ENCODE data around the gene ZC3H15.
"Not testable (repeated sequence)": the region's sequence is repeated elsewhere in the genome, so short reads cannot be mapped to it uniquely, and the experiment has no call there.

Gene ZC3H15

DNA sequence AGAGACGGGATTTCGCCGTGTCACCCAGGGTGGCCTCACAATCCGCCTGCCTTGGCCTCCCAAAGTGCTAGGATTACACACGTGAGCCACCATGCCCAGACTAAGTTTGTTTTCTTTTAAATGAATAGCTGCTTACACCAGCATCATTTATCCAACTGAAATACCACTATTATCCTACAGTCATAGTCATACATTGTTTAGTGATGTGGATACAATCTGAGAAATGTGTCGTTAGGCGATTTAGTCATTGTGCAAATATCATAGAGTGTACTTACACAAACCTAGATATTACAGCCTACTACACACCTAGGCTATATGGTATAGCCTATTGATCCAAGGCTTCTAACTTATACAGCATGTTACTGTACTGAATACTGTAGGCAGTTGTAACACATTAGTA, 10.3 kb downstream of the ZC3H15 start:
- DNase-seq: no peak

DNA sequence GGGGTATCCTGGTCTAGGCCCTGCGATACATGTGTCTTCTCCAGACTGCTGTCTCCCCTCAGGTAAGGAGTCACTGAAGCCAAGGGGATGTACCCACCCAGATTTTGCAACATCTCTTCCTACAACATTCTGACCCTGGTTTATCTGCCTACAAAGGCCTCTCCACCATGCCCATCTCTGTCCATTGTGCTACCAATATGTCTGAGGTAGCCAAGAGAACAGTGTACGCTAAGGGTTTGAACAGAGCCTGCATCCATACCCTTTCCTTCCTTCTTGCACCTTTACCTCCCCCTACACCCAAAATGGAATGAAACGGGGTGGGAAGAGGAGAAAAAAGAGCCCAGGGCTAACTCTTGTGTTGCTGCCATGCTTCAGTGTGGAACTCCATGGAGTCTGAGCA, 11.9 kb downstream of the ZC3H15 start:
- DNase-seq: no peak

DNA sequence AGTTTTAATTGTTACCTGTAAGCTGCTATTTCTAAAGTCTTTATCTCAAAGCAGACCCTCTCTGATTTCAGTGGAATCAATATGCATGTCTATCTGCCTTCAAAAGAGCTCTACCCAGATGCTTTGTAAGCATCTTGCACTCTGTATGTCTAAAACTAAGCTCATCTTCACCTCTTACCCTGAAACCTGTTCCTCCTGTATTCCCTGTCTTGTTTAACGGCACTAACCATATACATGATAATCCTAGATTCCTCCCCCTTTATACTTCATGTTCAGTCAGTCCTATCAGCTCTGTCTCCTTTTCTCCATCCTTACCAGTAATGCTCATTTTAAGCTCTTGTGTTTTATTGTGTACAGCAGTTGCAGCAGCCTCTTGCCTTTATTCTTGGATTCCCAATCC, 12.8 kb downstream of the ZC3H15 start:
- no peak for DNase-seq

DNA sequence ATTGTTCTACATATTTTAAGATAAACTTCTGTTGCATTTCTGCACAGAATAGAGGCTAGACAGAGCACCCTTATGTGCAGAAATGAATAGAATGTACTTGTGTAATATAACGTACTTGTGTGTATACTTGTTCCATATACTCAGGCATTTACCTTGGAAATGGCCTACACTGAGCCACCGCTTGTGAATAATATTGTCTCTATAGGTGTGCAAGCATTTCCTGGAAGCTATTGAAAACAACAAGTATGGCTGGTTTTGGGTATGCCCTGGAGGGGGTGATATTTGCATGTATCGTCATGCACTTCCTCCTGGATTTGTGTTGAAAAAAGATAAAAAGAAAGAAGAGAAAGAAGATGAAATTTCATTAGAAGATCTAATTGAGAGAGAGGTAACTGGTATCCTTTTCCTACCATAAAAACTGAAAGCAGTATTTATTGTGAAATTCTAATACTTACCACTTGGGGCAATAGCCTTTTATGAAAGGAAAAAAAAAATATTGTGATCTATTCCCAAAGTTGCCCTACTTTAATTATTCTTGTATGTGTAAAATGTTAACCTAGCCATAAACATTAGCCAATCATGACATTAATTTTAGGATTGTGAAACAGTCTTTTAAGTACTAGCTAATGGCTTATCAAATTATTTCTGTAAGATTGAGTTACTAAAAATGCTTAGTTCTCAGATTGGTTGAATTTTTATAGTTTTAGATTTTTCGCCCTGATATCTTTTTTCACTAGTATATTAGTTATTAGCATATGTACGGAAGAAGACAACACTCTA, 18.0 kb downstream of the ZC3H15 start:
- DNase-seq: peak; percentile 7

DNA sequence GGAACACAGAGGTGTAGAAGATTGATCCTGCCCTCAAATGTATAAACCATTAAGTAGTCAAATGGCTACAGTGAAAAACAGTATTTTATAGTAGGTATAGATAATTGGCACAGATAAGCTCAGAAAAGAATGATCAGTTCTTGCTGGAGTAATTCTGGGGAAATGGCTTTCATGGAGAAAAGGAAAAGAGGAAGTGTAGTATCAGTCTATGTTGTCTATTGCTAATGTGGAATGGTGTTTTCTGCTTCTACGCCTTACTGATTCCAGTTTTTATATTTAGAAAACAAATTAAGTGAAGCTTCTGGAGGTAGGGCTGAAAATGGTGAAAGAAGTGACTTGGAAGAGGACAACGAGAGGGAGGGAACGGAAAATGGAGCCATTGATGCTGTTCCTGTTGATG, 22.2 kb downstream of the ZC3H15 start:
- DNase-seq: no peak

DNA sequence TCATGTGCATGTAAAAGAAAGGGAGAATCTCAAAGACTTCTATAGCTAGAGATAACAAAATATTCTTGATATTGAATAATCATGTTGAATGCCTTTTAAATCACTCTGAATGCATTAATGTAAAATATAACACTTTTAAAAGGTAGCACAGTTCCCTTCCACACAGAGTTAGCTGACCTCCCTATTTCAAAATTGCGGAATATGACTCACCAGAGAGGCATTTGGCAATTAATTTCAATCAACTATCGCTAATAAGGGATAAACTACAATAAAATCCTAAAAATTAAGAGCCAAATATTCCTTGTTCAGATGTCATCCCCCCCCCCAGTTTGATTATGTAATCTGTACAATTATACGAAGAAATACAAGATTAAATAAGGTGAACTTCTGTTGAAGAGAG, 29.3 kb downstream of the ZC3H15 start:
- no peak for DNase-seq

DNA sequence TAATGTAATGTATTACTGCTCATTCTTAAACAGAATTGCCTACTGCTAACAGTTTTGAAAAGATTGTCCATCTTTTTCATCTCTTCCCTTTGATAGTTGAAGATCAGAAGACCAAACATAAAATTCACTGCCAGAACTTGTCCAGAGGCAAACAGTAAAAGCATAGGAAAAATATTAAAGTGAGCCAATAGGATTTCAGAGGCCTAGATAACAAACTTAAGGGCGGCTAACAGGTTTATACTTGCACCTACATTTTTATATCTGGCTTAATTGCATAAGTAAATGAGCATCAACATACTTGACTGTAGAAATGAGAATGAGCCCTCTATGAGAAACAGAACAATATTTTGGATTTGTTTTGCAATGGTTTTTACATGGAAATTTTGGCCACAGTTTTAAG, 30.3 kb downstream of the ZC3H15 start:
- no peak for DNase-seq

DNA sequence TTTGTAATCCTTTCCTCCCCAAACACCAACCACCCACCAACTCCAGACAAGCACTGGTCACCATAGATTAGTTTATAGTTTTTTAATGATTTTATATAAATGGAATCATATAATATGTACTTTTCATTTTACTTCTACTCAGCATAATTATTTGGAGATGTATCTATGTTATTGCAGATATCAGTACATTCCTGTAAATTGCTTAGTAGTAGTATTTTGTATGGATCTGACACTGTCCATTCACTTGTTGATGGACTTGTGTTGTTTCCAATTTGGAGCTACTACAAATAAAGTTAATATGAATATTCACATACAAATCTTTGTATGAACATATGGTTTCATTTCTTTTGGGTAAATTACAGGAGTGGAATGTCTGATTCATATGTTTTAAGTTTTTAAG, 31.0 kb downstream of the ZC3H15 start:
- no peak for DNase-seq

DNA sequence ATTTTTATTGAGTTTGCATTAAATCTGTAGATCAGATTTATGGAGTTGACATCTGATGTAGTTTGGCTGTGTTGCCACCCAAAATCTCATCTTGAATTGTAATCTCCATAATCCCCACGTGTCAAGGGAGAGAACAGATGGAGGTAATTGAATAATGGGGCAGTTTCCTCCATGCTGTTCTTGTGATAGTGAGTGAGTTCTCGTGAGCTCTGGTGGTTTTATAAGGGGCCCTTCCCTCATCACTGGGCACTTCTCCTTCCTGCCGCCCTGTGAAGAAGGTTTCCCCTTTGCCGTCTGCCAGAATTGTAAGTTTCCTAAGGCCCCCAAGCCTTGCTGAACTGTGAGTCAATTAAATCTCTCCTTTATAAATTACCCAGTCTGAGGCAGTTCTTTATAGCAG, 32.2 kb downstream of the ZC3H15 start:
- DNase-seq: no peak

DNA sequence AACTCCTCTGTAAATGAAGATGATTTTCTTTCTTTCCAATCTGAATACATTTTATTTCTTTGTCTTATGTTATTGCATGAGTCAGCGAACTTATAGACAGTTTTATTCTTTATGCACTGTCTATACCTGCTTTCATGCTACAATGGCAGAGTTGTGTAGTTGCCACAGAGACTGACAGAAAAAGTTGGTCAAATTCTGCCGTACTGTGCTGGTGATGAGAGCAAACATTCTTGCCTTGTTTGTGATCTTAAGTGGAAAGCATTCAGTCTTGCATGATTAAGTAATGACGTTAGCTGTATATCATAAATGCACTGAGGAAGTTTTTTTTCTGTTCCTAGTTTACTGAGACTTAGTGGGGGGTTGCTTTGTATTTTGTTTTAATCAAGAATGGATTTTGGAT, 32.9 kb downstream of the ZC3H15 start:
- DNase-seq: no peak

DNA sequence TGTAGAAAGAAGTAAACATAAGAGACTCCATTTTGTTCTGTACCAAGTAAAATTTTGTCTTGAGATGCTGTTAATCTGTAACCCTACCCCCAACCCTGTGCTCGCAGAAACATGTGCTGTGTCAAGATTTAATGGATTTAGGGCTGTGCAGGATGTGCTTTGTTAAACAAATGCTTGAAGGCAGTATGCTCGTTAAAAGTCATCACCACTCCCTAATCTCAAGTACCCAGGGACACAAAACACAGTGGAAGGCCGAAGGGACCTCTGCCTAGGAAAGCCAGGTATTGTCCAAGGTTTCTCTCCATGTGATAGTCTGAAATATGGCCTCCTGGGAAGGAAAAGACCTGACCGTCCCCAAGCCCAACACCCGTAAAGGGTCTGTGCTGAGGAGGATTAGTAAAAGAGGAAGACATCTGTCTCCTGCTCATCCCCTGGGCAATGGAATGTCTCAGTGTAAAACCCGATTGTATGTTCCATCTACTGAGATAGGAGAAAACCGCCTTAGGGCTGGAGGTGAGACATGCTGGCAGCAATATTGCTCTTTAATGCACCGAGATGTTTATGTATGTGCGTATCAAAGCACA, 35.6 kb downstream of the ZC3H15 start:
- DNase-seq: not testable (repeated sequence)

DNA sequence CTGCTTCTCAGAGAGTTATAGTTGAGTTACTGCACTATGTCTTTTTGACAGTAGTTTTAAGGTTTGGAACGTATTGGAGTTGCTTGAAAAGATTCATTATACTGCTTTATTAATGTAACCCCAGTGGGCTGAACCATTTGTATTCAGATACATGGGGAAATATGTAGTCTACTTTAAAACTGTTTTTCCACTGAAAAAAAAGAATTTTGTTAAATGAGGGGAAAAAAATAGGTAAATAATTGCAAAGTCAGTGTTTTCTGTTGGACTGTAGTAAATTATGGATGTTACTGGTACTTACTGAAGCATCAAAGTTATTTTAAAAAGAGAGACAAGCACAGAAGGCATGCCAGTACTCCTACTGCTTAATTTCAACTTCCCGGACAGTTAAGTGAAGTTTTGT, 36.4 kb downstream of the ZC3H15 start:
- no peak for DNase-seq

DNA sequence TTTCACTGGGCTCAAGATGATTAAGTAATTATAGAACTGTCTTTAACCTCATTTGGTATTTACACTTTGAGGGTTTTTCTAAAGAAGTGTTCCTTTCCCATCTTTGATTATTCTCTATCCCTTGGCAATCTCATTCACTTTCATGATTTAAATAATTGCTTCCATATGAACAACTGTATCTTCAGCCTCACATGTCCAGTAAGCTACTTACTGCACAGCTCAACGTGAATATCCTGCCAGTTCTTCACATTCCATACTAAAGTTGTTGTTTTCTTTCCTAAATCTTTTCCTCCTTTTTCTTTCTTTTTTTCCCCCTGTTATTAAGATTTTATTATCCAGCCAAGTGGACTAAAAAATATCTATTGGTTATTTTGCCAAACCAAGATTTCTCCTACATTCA, 37.7 kb downstream of the ZC3H15 start:
- DNase-seq: no peak

DNA sequence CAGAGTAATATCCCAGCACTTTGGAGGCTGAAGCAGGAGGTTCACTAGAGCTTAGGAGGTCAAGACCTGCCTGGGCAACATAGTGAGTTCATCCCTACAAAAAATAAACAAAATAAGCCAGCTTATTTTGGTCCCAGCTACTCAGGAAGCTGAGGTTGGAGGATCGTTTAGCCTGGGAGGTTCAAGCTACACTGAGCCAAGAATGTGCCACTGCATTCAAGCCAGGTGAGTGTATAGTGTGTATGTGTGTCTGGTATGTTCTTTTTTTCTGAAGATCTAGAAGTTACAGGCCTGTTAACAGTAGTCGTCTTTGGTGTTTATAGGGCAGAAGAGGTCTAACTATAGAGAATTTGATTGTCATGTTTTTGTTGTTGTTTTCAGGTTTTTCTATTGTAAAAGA, 40.2 kb downstream of the ZC3H15 start:
- no peak for DNase-seq

DNA sequence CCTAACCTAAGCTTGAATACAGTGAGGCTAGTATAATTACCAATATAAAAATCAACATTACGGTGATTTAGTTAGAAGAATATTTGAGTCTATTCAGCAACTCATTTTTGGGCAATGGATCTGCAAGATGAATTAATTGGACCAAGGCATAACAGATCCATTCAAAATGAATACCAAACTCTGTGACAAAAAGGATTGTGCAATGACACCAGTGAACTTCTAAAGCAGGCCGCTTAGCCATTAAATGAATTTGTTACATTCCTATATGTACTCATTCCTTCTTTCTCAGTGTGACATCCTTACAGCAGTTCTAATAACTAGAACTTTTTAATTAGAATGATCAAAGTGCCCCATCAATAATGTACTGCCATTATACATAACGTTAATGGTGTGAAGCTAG, 44.3 kb downstream of the ZC3H15 start:
- no peak for DNase-seq

DNA sequence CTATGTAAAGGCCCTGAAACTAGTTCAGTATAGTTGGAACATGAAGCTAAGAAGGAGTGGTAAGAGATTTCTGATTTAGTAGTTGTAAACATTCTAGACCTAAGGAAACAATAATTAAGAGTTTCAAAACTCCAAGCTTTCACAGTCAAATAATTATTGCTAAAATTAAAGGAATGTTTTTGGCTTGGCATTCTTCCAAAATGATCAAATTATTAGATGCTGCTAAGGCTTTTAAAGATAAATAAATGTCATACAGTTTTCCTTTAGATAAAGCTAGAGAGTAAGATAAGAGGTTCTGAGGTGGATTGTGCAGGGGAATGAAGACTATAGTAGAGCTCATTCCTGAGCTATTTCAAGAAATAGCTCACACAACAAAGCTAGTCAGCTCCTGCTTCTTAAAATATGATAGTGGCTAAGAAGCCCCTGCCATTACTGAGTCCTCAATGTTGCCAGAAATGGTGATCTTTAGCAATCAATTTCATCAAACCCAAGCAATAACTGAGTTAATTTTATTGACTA, 45.3 kb downstream of the ZC3H15 start:
- DNase-seq: no peak

DNA sequence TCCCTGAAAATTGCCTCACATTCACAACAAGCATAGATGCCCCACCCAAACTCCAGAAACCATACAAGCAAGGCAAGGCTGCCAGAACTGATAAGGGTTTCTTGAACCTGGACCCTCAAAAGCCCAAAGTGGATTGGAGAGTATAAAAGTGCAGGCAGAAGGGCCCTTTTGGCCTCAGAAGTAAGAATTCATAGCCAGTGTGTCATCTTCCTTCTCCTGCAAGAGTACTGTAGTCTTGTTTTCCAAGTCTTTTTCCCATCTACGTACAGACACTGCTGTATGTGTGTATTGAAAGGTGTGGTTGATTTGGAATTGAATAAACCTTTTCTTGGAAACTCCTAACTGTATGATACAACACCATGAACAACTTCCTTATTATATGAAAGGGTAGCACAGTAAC, 46.8 kb downstream of the ZC3H15 start:
- no peak for DNase-seq

DNA sequence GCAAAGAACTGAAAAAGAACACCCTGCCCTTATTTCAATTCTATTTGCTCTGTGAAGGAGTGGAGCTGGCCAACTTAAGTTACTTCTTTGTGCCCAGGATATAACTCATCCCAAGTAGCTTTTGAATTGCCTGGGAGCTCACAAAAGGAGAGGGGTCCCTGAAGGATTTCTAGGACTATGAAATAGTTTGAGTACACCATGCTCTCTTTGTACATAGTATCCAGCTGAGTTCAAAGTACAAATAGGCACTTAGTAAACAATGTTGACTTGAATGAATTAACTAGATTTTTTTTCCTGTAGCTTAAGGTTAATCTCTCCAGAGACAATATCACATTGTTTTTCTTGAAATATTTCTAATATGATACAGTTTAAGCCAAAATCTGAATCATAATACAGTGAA, 47.7 kb downstream of the ZC3H15 start:
- no peak for DNase-seq

DNA sequence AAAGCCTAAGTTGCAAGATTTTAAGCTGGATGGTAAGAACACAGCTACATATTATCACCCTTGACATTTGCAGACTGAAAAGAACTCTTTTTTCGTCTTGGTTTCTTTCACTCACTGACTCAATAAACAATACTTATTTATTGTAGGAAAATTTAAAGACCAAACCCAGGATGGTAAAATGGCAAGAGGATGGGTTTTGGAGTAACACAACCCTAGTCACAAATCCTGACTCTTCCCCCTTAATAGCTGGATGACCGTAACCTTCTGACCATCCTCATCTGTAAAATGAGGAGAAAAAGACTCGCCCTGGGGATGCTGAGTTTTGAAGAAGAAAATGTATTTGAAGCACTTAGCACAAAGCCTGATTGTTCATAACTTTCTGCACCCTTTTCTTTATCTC, 48.3 kb downstream of the ZC3H15 start:
- DNase-seq: no peak

DNA sequence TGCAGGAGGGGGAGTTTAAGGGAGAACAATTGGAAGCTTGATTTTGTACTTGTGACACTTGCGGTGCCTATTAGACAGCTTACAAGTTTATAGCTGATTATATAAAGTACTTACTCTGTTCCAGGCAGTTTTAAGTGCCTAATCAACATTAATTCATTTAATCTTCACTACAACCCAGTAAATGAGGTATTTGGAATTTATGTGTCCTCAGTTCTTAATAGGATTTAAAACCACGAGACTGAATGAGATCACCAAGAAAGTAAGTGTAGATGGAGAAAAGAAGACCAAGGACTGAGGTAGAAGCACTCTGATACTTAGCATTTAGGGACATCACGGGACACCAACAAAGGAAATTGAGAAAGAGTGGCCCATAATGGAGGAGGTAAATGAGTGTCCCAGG, 49.8 kb downstream of the ZC3H15 start:
- DNase-seq: no peak

DNA sequence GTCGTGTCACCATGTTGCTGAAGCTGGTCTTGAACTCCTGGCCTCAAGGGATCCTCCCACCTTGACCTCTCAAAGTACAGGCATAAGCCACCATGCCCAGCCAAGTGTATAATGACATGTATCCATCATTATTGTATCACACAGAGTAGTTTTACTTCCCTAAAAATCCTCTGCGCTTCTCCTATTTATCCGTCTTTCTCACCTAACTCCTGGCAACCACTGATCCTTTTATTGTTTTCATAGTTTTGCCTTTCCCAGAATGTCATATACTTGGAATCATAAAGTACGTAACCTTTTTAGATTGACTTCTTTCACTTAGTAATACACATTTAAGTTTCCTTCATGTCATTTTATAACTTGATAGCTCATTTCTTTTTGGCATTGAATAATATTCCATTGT, 51.0 kb downstream of the ZC3H15 start:
- no peak for DNase-seq

DNA sequence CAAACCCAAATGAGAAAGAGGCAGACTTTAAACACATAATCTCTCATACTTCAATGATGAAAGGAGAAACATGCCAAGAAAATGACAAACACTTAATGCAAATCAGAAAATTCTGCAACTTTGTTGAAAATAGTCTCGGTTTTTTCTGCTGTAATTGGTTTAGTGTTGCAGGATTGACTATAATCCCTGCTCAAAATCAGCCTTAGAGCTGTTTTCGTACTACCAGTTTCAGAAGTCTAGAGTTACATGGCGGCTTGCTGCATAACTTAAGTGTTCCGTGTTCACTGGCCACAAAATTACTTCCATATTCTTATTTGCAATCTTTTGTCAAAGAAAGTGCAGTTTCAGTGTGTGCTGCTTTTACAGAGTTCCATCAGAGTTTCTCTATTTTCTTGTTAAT, 54.9 kb downstream of the ZC3H15 start:
- DNase-seq: no peak

DNA sequence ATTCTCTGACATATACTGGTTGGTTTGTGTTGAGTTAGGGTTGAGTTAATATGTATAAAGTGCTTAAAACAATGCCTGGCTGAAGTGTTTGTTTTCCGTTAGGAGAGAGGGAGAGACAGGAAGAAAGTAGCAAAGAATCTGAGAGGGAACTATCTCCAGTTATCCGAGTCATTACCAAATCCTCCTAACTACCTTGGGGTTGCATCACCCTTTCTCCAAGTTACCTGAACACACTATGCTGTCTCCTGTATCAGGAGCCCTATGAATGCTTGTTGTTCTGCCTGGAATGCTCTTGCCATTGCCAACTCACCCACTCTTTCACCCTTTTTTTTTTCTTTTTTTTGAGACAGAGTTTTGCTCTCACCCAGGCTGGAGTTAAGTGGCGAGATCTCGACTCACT, 55.9 kb downstream of the ZC3H15 start:
- DNase-seq: no peak

DNA sequence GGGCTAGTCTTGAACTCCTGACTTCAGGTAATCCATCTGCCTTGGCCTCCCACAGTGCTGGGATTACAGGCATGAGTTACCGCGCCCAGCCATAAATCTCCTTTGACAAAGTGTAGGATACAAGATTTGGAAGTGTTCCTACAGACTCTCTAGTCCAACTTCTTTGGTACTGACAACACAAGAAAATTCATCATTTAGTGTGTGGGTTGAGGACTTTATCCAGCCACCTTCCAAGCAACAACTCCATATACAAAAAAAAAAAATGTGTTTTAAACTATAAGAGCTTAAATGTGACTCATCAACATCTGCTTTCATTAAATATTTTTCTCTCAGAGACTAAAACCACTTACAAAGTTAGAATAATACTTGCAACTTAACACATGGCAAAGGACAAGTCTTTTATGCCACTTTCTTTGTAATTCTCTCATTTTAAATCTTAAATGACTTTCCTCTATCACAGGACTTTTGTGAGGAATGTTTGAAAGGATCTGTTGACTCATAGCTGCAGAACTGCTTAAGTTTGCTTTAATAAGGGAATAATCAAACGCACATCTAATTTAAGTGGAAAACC, 57.6 kb downstream of the ZC3H15 start:
- DNase-seq: no peak

DNA sequence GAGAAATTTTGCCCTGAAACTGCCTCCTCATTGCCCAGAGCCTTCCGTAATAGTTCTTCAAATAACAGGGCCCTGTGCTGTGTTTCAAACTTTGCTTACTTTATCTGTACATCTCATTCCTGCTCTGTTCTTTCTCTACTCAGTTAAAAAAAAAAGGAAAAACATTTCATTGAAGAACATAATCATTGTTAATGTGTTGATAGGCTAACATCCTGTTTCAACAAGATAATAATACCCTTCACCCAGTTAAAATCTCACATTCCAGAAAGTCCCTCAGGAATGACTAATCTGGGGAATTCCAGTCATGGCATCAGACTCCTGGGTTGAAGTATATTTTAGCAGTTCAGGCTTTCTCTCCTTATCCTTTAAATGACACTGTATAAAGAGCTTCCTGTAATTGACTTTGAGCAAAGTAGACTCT, 58.2 kb downstream of the ZC3H15 start:
- no peak for DNase-seq
